GM19463 (cell line): ENCODE data around the gene PLPP2.

Experiments
- ATAC-seq: cut with Tn5 transposase; IDR thresholded peaks from one replicate; pipeline ENCODE4 v1.9.1; 2021; ENCODE audit warnings: mild to moderate bottlenecking, moderate library complexity; ENCODE audit not compliant: unreplicated experiment

Gene PLPP2

GRCh38 chr19:294946-295686, 3.9 kb upstream of the PLPP2 start:
- ATAC-seq: no peak

- no peak for ATAC-seq
Observed at GRCh38 chr19:294341-294945, 3.2 kb upstream of the PLPP2 start.

- no peak for ATAC-seq
Observed at GRCh38 chr19:293436-294110, 2.4 kb upstream of the PLPP2 start.

GRCh38 chr19:292951-293350, 1.7 kb upstream of the PLPP2 start:
- no peak for ATAC-seq

GRCh38 chr19:292281-292884, 1.2 kb upstream of the PLPP2 start:
- ATAC-seq: no peak

GRCh38 chr19:291561-292280, 518 bp upstream of the PLPP2 start:
- no peak for ATAC-seq

GRCh38 chr19:290372-291005, 714 bp downstream of the PLPP2 start:
- ATAC-seq: no peak

GRCh38 chr19:289651-290371, 1.4 kb downstream of the PLPP2 start:
- ATAC-seq: no peak

GRCh38 chr19:288911-289310, 2.3 kb downstream of the PLPP2 start:
- no peak for ATAC-seq

- ATAC-seq: no peak
Observed at GRCh38 chr19:287381-287871, 3.8 kb downstream of the PLPP2 start.

- no peak for ATAC-seq
Observed at GRCh38 chr19:283395-283794, 7.8 kb downstream of the PLPP2 start.

GRCh38 chr19:282501-282900, 8.7 kb downstream of the PLPP2 start:
- no peak for ATAC-seq

GRCh38 chr19:281992-282391, 9.2 kb downstream of the PLPP2 start:
- ATAC-seq: no peak

- no peak for ATAC-seq
Observed at GRCh38 chr19:281156-281853, 9.9 kb downstream of the PLPP2 start.

GRCh38 chr19:280541-281009, 10.6 kb downstream of the PLPP2 start:
- no peak for ATAC-seq

- no peak for ATAC-seq
Observed at GRCh38 chr19:279656-280055, 11.5 kb downstream of the PLPP2 start.

- ATAC-seq: no peak
Observed at GRCh38 chr19:279231-279630, 12.0 kb downstream of the PLPP2 start.

GRCh38 chr19:277581-278165, 13.5 kb downstream of the PLPP2 start:
- ATAC-seq: no peak

- no peak for ATAC-seq
Observed at GRCh38 chr19:277131-277530, 14.1 kb downstream of the PLPP2 start.
